Fibroblast of the aortic adventitia (primary cell): ENCODE data around the gene MCC. TPM values are rescaled to one million over a fixed set of nuclear protein-coding genes. Genes with fewer than 3 reads are reported as not detected.

Experiments
- DNase-seq: peaks from one replicate; pipeline ENCODE4 v3.0.0-alpha.2; 2010; ENCODE audit warnings: low read depth
- H3K4me3 ChIP-seq: 2 replicates; pipeline ENCODE4 v1.5.1; 2011; ENCODE audit warnings: low read depth, mild to moderate bottlenecking, control low read depth, low read length, moderate library complexity
- CTCF ChIP-seq: IDR thresholded peaks from 2 replicates; pipeline ENCODE4 v1.5.1; 2011; ENCODE audit warnings: mild to moderate bottlenecking, low read length, control low read depth, inconsistent platforms; ENCODE audit not compliant: insufficient read depth
- total RNA-seq: library from RNA; depleted of rRNA; stranded (reverse); fragments of >200 nt; gene quantifications from 2 replicates; pipeline ENCODE4 v1.2.3, GENCODE V29; 2012; ENCODE audit warnings: low replicate concordance

MCC gene
- total RNA-seq, 1 donor, result 62.4 TPM

- no peak for TF ChIP-seq CTCF
- no peak for DNase-seq
- H3K4me3 ChIP-seq, result no peak overlapping the region
Observed at GRCh38 chr5:113205807-113206206, 282.4 kb downstream of the MCC start.

- TF ChIP-seq CTCF, result no peak
- H3K4me3 ChIP-seq, result no peak overlapping the region
- DNase-seq, result no peak
Observed at GRCh38 chr5:113205323-113205722, 282.9 kb downstream of the MCC start.

- H3K4me3 ChIP-seq, result no peak overlapping the region
- peak; percentile 71 for DNase-seq
- no peak for TF ChIP-seq CTCF
Observed at GRCh38 chr5:113204525-113205161, 283.6 kb downstream of the MCC start.

- TF ChIP-seq CTCF, result no peak
- H3K4me3 ChIP-seq, result no peak overlapping the region
- DNase-seq, result no peak
Observed at GRCh38 chr5:113203916-113204315, 284.3 kb downstream of the MCC start.

GRCh38 chr5:113202746-113203716 is 285.2 kb downstream of the MCC start:
- no peak for TF ChIP-seq CTCF
- no peak overlapping the region for H3K4me3 ChIP-seq
- DNase-seq, result no peak

GRCh38 chr5:113202287-113202686 is 286.0 kb downstream of the MCC start:
- no peak for DNase-seq
- TF ChIP-seq CTCF, result no peak
- no peak overlapping the region for H3K4me3 ChIP-seq
